SK-N-SH (cell line): ENCODE data around the gene SYT13. TPM values are rescaled to one million over a fixed set of nuclear protein-coding genes. Genes with fewer than 3 reads are reported as not detected.

ENCODE experiments used
- CTCF ChIA-PET: fragments of 300-600, 350-600 bp; formaldehyde crosslinking; extraction: SDS; loops from one replicate; lab custom pipeline; 2021; lab: Yijun Ruan, JAX
- POLR2A ChIA-PET: fragments of 350-600 bp; sonication (Branson Sonifier 250); formaldehyde crosslinking; extraction: SDS; loops from one replicate; lab custom pipeline; 2020; ENCODE audit warnings: antibody characterized with exemption, inconsistent platforms; lab: Yijun Ruan, JAX
- DNase-seq: peaks from one replicate; pipeline ENCODE4 v3.0.0; 2012
- H2AFZ ChIP-seq: fragments of 200-600 bp; sonication (generic); 2 replicates; pipeline ENCODE4 v1.8.1; 2016; ENCODE audit warnings: antibody characterized with exemption, mild to moderate bottlenecking, low read depth
- H3F3A ChIP-seq: fragments of 200-600 bp; sonication (generic); replicated peaks from 2 replicates; pipeline ENCODE3; 2016; ENCODE audit warnings: antibody characterized with exemption, mild to moderate bottlenecking; ENCODE audit not compliant: insufficient read depth
- H3K27ac ChIP-seq, 2 experiments: fragments of 200-500 bp in 1 of 2; fragments of 200-600 bp in 1 of 2; sonication (Bioruptor generic) in 1 of 2; sonication (generic), shearing (Covaris generic) in 1 of 2; 2 replicates each; pipeline versions ENCODE4 v1.5.1 to v1.6.1; 2014 to 2016; ENCODE audit warnings: low read depth in 2 of 2, inconsistent platforms in 1 of 2, low read length in 1 of 2, mild to moderate bottlenecking in 1 of 2, mixed read lengths in 1 of 2
- H3K27me3 ChIP-seq: fragments of 200-600 bp; sonication (generic), shearing (Covaris generic); 2 replicates; pipeline ENCODE4 v1.6.1; 2016; ENCODE audit warnings: mixed run types; ENCODE audit not compliant: insufficient read depth
- H3K36me3 ChIP-seq, 2 experiments: fragments of 200-500 bp in 1 of 2; fragments of 200-600 bp in 1 of 2; sonication (Bioruptor generic) in 1 of 2; sonication (generic) in 1 of 2; replicated peaks in 1 of 2; 2 replicates each; pipeline versions ENCODE3 to v1.5.1; 2014 to 2016; ENCODE audit warnings: low read length in 1 of 2, mild to moderate bottlenecking in 1 of 2; ENCODE audit not compliant: insufficient read depth in 2 of 2, control insufficient read depth in 1 of 2
- H3K4me1 ChIP-seq, 2 experiments: fragments of 200-500 bp in 1 of 2; fragments of 200-600 bp in 1 of 2; sonication (Bioruptor generic) in 1 of 2; sonication (generic), shearing (Covaris generic) in 1 of 2; 2 replicates each; pipeline versions ENCODE4 v1.5.1 to v1.6.1; 2014 to 2016; ENCODE audit warnings: low read depth in 1 of 2, low read length in 1 of 2, mixed run types in 1 of 2; ENCODE audit not compliant: insufficient read depth in 2 of 2, control insufficient read depth in 1 of 2
- H3K4me2 ChIP-seq: fragments of 200-600 bp; sonication (generic), shearing (Covaris generic); 2 replicates; pipeline ENCODE4 v1.6.1; 2017; ENCODE audit warnings: mixed run types
- H3K4me3 ChIP-seq, 2 experiments: fragments of 200-500 bp in 1 of 2; fragments of 200-600 bp in 1 of 2; sonication (Bioruptor generic) in 1 of 2; sonication (generic), shearing (Covaris generic) in 1 of 2; 2 replicates each; pipeline versions ENCODE4 v1.5.1 to v1.8.1; 2014 to 2016; ENCODE audit warnings: low read depth in 2 of 2, inconsistent platforms in 1 of 2, low read length in 1 of 2, mild to moderate bottlenecking in 1 of 2, mixed read lengths in 1 of 2, moderate library complexity in 1 of 2
- H3K79me2 ChIP-seq: fragments of 200-600 bp; sonication (generic); 2 replicates; pipeline ENCODE4 v1.8.1; 2017; ENCODE audit warnings: mild to moderate bottlenecking; ENCODE audit not compliant: insufficient read depth
- H3K9ac ChIP-seq: fragments of 200-600 bp; sonication (generic); 2 replicates; pipeline ENCODE4 v1.6.1; 2017; ENCODE audit warnings: mixed run types
- H3K9me2 ChIP-seq: fragments of 200-600 bp; sonication (generic); 2 replicates; pipeline ENCODE4 v1.6.1; 2017; ENCODE audit warnings: mixed run types
- H3K9me3 ChIP-seq: fragments of 200-600 bp; sonication (generic); 2 replicates; pipeline ENCODE4 v1.6.1; 2017; ENCODE audit warnings: mixed run types, mild to moderate bottlenecking, moderate library complexity
- H4K20me1 ChIP-seq: fragments of 200-600 bp; sonication (generic); 2 replicates; pipeline ENCODE4 v1.6.1; 2017; ENCODE audit warnings: mild to moderate bottlenecking, mixed run types; ENCODE audit not compliant: insufficient read depth
- EZH2phosphoT487 ChIP-seq: fragments of 200-600 bp; sonication (generic); IDR thresholded peaks from 2 replicates; pipeline ENCODE4 v1.6.1; 2017; ENCODE audit warnings: low read depth, mixed run types, mild to moderate bottlenecking, antibody characterized with exemption, moderate library complexity, borderline replicate concordance
- GABPA ChIP-seq: IDR thresholded peaks from 2 replicates; pipeline ENCODE4 v1.4.0; 2012; ENCODE audit warnings: low read depth, mild to moderate bottlenecking
- GATA2 ChIP-seq: sonication (generic); formaldehyde crosslinking; IDR thresholded peaks from 2 replicates; pipeline ENCODE4 v1.5.0; 2020; ENCODE audit warnings: mild to moderate bottlenecking, missing genetic modification reagents
- JUND ChIP-seq: IDR thresholded peaks from 2 replicates; pipeline ENCODE4 v1.4.0; 2012
- MAX ChIP-seq: IDR thresholded peaks from 2 replicates; pipeline ENCODE4 v1.4.0; 2012; ENCODE audit warnings: low read depth
- MEF2A ChIP-seq: IDR thresholded peaks from 2 replicates; pipeline ENCODE4 v1.4.0; 2012; ENCODE audit warnings: low read depth, borderline replicate concordance
- PBX3 ChIP-seq: IDR thresholded peaks from 2 replicates; pipeline ENCODE4; 2012
- POLR2AphosphoS5 ChIP-seq: IDR thresholded peaks from 2 replicates; pipeline ENCODE4 v1.6.1; 2012; ENCODE audit warnings: low read depth, low read length
- RAD21 ChIP-seq: IDR thresholded peaks from 2 replicates; pipeline ENCODE4 v1.6.1; 2012; ENCODE audit warnings: mild to moderate bottlenecking, low read length
- RCOR1 ChIP-seq: fragments of 150-350 bp; IDR thresholded peaks from 2 replicates; pipeline ENCODE4 v1.6.1; 2017; ENCODE audit warnings: antibody characterized with exemption, low read length
- REST ChIP-seq: IDR thresholded peaks from 2 replicates; pipeline ENCODE4 v1.6.1; 2012; ENCODE audit warnings: mild to moderate bottlenecking, low read depth, low read length, moderate library complexity
- RFX5 ChIP-seq: IDR thresholded peaks from 2 replicates; pipeline ENCODE4 v1.6.1; 2012; ENCODE audit warnings: mild to moderate bottlenecking, improper control_type of control experiment, low read length
- TAF1 ChIP-seq: IDR thresholded peaks from 2 replicates; pipeline ENCODE4 v1.6.1; 2012; ENCODE audit warnings: low read depth, mild to moderate bottlenecking, low read length, moderate library complexity, borderline replicate concordance
- TCF12 ChIP-seq: IDR thresholded peaks from 2 replicates; pipeline ENCODE4 v1.4.0; 2012
- YY1 ChIP-seq: IDR thresholded peaks from 2 replicates; pipeline ENCODE4 v1.4.0; 2012; ENCODE audit warnings: low read depth, mild to moderate bottlenecking
- WGBS: methylation state at CpG from one replicate; pipeline ENCODE4 v1.1.6; 2017; ENCODE audit warnings: low lambda C conversion rate; 5-methylcytosine and 5-hydroxymethylcytosine counted together
- polyA plus RNA-seq, 3 experiments: library from polyadenylated mRNA; depleted of rRNA; stranded (reverse); fragments of >200 nt; gene quantifications; 2 replicates each; pipeline ENCODE4 v1.2.3, GENCODE V29; 2012

The SYT13 gene
- polyA plus RNA-seq, 1 of the 3 experiments (the other 2 are of a cell fraction) = not detected

GRCh38 chr11:45287316-45287903 lies 1.3 kb upstream of the SYT13 start:
- CTCF ChIA-PET = interaction anchor here (0.8 to 6.2 kb wide), 12 partner anchors 18 to 360 kb away, joined by 3 to 62 read pairs (median 4); no protein-coding TSS in a partner anchor
- WGBS = 50% methylated on average over 3 of the region's 3 CpGs

GRCh38 chr11:45285250-45285828 lies 802 bp downstream of the SYT13 start:
- TF ChIP-seq POLR2AphosphoS5 = no peak
- no peak for TF ChIP-seq RFX5
- TF ChIP-seq MEF2A = no peak
- no peak for TF ChIP-seq PBX3
- no peak for TF ChIP-seq JUND
- TF ChIP-seq TAF1 = no peak
- TF ChIP-seq MAX = no peak
- TF ChIP-seq GABPA = no peak
- no peak for TF ChIP-seq YY1
- TF ChIP-seq RAD21 = no peak
- no peak for TF ChIP-seq RCOR1
- no peak for TF ChIP-seq EZH2phosphoT487
- TF ChIP-seq TCF12 = no peak
- no peak for TF ChIP-seq GATA2 (CRISPR knock-in tag)
- Histone ChIP-seq H3K9me2 (no peaks in the 10 kb centered on the region), H4K20me1 (no peaks in the 10 kb centered on the region), H3F3A (no peaks in the 10 kb centered on the region), H3K79me2 (no peaks in the 10 kb centered on the region), H3K4me2 (no peak overlapping the region), H3K27me3 (peaks cover 55% of the 10 kb centered on the region), H3K9ac (no peak overlapping the region), H3K36me3 (no peaks in the 10 kb centered on the region), H3K4me1 (peaks cover 0 to 7% of the 10 kb centered on the region in 2 experiments; a peak in 2 of 4 replicates), H3K27ac (no peak overlapping the region), H3K4me3 (no peak overlapping the region), H2AFZ (no peak overlapping the region), H3K9me3 (no peaks in the 10 kb centered on the region)
- DNase-seq = peak; percentile 32
- WGBS = 58% methylated on average over 13 of the region's 13 CpGs
- POLR2A ChIA-PET = interaction anchor here (0.7 kb wide), 1 partner anchor 8 kb away, joined by 3 read pairs; no protein-coding TSS in a partner anchor
- CTCF ChIA-PET = interaction anchor here (1.1 to 6.2 kb wide), 10 partner anchors 9 to 349 kb away, joined by 3 to 62 read pairs (median 4); no protein-coding TSS in a partner anchor

More at GRCh38 chr11:45287316-45287903, 1.3 kb upstream of the SYT13 start:
- H3K9ac ChIP-seq = no peak overlapping the region
- H3K4me1 ChIP-seq = peaks cover 0 to 7% of the 10 kb centered on the region in 2 experiments; a peak in 1 of 4 replicates
- H3K27me3 ChIP-seq = peaks cover 54% of the 10 kb centered on the region
- no peak overlapping the region for H2AFZ ChIP-seq
- no peaks in the 10 kb centered on the region for H3K9me2 ChIP-seq
- TF ChIP-seq YY1 (no peak), REST (peak; percentile 44; the same call in 1 of the 2 replicates)
- H3K36me3 ChIP-seq = no peaks in the 10 kb centered on the region
- POLR2A ChIA-PET = no interaction called here
- no peak overlapping the region for H3K27ac ChIP-seq
- H4K20me1 ChIP-seq = no peaks in the 10 kb centered on the region
- H3K4me2 ChIP-seq = no peak overlapping the region
- no peaks in the 10 kb centered on the region for H3K9me3 ChIP-seq
- no peak for DNase-seq
- no peak overlapping the region for H3K4me3 ChIP-seq
- no peaks in the 10 kb centered on the region for H3K79me2 ChIP-seq
- no peaks in the 10 kb centered on the region for H3F3A ChIP-seq
